Suprapubic skin (tissue), 4 donors: Measurements from ENCODE around the gene TTI1. TPM values are rescaled to one million over a fixed set of nuclear protein-coding genes. Genes with fewer than 3 reads are reported as not detected.

Experiments
- DNase-seq, 2 donors: peaks; one replicate each; pipeline ENCODE4 v3.0.0-alpha.2; 2019; ENCODE audit warnings: low spot score in 2 of 2
- H3K27ac ChIP-seq: fragments of 200-600 bp; sonication (generic); one replicate; pipeline ENCODE4 v1.5.1; 2019
- H3K27me3 ChIP-seq: fragments of 200-600 bp; sonication (generic); one replicate; pipeline ENCODE4 v1.5.1; 2019
- H3K36me3 ChIP-seq: fragments of 200-600 bp; sonication (generic); one replicate; pipeline ENCODE4 v1.5.1; 2019
- H3K4me1 ChIP-seq: fragments of 200-600 bp; sonication (generic); one replicate; pipeline ENCODE4 v1.5.1; 2019
- H3K4me3 ChIP-seq: fragments of 200-600 bp; sonication (generic); one replicate; pipeline ENCODE4 v1.5.1; 2019; ENCODE audit warnings: mild to moderate bottlenecking
- H3K9me3 ChIP-seq: fragments of 200-600 bp; sonication (generic); one replicate; pipeline ENCODE4 v1.5.1; 2019
- EP300 ChIP-seq: sonication (generic); formaldehyde crosslinking; IDR thresholded peaks from one replicate; pipeline ENCODE4 v1.6.1; 2017; ENCODE audit warnings: antibody characterized with exemption
- POLR2A ChIP-seq, 2 donors: fragments of 450-650 bp; IDR thresholded peaks; one replicate each; pipeline ENCODE4 v1.6.1; 2017; ENCODE audit warnings: antibody characterized with exemption in 2 of 2, mild to moderate bottlenecking in 2 of 2, moderate library complexity in 2 of 2
- POLR2AphosphoS5 ChIP-seq, 3 donors: sonication (generic); formaldehyde crosslinking; IDR thresholded peaks; one replicate each; pipeline ENCODE4 v1.6.1; 2017; ENCODE audit warnings: antibody characterized with exemption in 3 of 3
- WGBS: methylation state at CpG from one replicate; pipeline ENCODE4 v1.1.5; 2018; 5-methylcytosine and 5-hydroxymethylcytosine counted together
- total RNA-seq, 4 donors: library from RNA; depleted of rRNA; stranded (reverse); fragments of >200 nt; gene quantifications; one replicate each; pipeline ENCODE4 v1.1.0, GENCODE V29; 2016
- TF ChIP-seq, protein P1 (sequence below), 2 donors: fragments of 200-600 bp in 1 of 2; fragments of 450-650 bp in 1 of 2; sonication (generic) in 1 of 2; IDR thresholded peaks; one replicate each; pipeline ENCODE4 v1.5.1; 2016 to 2019; ENCODE audit warnings: antibody characterized with exemption in 2 of 2, mild to moderate bottlenecking in 1 of 2, moderate library complexity in 1 of 2

TTI1 gene
- total RNA-seq, 4 donors from 2014 or later: 11.2 to 24.7 (median 17.1) TPM

DNA sequence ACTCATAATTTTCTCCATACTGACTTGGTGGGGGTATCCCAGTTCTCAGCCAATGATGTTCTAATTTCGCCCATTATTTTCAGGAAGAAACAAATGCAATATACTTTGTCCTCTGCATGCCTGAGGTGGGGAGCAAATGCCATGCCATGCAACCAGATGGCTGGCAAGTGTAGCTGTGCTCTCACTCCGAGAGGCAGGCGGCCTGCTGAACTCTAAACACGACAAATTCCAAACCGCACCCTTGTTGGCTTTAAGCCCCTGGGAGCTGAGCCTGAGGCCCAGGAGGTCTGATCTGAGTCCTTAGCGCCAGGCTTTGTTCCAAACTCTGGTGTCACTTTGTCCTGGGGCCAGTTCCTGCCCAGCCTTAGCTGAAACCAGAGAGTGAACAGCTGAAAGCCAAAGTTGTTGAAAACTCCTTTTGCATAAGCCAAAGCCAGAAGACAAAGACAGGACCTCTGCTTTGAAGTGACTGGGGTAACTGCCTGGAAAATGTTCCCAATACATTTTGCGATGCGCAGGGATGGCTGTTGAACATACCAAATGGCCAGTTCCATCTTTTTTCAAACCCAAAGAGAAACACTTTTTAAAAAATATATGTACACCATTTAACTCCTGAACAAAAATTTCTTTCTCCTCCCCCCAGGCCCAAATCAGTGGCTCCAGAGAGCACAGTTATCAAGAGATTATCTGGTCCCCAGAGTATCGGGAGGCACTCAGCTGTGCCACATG lies 46.2 kb downstream of the TTI1 start:
- H3K36me3 ChIP-seq: peaks cover 15% of the 10 kb centered on the region
- H3K4me3 ChIP-seq: no peak overlapping the region
- WGBS: 47% methylated on average over 9 of the region's 9 CpGs
- peaks cover 25% of the 10 kb centered on the region for H3K4me1 ChIP-seq
- TF ChIP-seq POLR2A (IDR thresholded peaks at IDR 0.05) (no peak), POLR2AphosphoS5 (IDR thresholded peaks at IDR 0.05) (no peak), EP300 (no peak)
- TF ChIP-seq, protein P1, sequence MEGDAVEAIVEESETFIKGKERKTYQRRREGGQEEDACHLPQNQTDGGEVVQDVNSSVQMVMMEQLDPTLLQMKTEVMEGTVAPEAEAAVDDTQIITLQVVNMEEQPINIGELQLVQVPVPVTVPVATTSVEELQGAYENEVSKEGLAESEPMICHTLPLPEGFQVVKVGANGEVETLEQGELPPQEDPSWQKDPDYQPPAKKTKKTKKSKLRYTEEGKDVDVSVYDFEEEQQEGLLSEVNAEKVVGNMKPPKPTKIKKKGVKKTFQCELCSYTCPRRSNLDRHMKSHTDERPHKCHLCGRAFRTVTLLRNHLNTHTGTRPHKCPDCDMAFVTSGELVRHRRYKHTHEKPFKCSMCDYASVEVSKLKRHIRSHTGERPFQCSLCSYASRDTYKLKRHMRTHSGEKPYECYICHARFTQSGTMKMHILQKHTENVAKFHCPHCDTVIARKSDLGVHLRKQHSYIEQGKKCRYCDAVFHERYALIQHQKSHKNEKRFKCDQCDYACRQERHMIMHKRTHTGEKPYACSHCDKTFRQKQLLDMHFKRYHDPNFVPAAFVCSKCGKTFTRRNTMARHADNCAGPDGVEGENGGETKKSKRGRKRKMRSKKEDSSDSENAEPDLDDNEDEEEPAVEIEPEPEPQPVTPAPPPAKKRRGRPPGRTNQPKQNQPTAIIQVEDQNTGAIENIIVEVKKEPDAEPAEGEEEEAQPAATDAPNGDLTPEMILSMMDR (IDR thresholded peaks at IDR 0.05): no peak
- no peaks in the 10 kb centered on the region for H3K27me3 ChIP-seq
- peak in 1 of 2 donors; percentile 74 for DNase-seq
- no peaks in the 10 kb centered on the region for H3K9me3 ChIP-seq
- H3K27ac ChIP-seq: no peak overlapping the region

DNA sequence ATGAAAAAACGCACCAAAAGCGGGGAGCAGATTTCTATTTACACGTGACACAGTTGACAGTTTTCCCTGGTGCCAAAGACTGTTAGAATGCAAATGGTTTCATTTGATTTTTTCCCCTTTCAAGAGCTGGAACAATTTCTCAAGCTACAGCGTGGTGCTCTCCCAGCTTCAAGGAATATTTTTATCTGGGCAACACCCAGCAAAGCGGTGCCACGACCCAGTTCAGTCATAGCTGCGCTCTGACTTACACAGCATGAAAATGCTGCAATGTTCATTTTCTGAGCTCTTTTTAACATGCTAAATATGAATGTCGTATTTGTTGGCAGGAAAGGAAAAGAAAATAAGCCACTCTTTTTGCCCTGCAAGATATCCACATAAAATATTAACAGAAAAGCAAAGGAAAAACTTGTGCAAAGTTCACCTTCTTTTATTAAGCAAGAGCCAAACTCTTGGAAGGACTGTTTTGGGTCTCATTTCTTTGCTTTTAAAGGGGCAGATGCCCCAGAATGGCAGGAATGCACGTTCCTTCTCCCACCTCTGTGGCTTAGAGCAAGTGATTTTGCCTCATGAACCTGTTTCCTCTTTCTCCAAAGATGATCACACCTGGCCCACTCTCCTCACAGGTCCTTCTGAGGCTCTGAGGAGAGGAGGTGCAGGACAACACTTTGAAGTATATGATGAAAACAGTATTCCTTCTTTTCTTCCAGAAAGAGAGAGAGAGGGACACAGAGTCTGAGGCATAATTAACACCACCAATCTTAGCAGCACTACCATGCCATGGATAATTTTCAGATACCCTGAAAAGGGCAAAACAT lies 47.0 kb downstream of the TTI1 start:
- 33% methylated on average over 9 of the region's 9 CpGs for WGBS
- TF ChIP-seq, protein P1 (IDR thresholded peaks at IDR 0.05): no peak
- TF ChIP-seq EP300: no peak
- H3K9me3 ChIP-seq: no peaks in the 10 kb centered on the region
- H3K4me3 ChIP-seq: no peak overlapping the region
- H3K27me3 ChIP-seq: no peaks in the 10 kb centered on the region
- DNase-seq: no peak
- H3K4me1 ChIP-seq: peaks cover 25% of the 10 kb centered on the region
- peaks cover 16% of the 10 kb centered on the region for H3K36me3 ChIP-seq
- no peak overlapping the region for H3K27ac ChIP-seq

DNA sequence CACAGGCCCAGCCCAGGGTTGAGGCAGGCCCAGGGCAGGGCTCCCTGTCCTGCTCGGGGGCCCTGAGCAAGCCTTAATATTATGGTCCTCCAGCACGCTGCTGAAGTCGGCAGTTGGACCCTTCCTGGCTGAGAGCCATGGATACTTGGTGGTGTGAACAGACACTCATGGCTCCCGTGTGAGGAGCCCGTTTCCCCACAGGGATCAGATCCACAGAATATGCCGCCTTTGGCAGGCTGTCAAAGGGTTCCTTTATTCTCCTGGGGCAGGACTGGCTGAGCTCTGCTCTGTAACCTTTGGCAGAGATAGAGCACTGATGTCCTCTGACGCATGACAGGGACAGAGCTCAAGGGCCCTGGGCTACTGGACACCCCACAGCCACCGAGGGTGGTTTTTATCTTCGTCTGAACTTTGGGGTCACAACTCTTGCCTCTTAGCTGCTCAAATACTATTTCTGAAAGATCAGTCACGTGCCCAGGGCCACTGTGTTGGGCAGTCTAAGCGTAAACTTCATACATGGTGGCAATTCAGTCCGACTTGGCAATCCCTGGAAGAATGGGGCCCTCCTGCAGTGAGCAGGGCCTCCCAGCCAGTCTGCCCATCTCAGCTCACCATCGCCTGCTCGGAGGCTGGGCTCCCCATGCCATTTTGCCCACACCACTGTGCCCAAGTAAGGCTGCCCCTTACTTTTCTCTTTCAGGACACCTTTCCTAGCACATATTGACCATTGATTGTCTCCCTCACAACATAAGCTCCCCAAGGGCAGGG lies 49.1 kb downstream of the TTI1 start:
- Histone ChIP-seq H3K36me3 (peaks cover 20% of the 10 kb centered on the region), H3K4me1 (peaks cover 25% of the 10 kb centered on the region), H3K9me3 (no peaks in the 10 kb centered on the region), H3K27ac (no peak overlapping the region), H3K27me3 (no peaks in the 10 kb centered on the region), H3K4me3 (no peak overlapping the region)
- WGBS: 81% methylated on average over 8 of the region's 14 CpGs
- no peak for DNase-seq
- TF ChIP-seq POLR2AphosphoS5 (IDR thresholded peaks at IDR 0.05) (no peak), POLR2A (IDR thresholded peaks at IDR 0.05) (no peak), EP300 (no peak)
- TF ChIP-seq, protein P1 (IDR thresholded peaks at IDR 0.05): no peak

DNA sequence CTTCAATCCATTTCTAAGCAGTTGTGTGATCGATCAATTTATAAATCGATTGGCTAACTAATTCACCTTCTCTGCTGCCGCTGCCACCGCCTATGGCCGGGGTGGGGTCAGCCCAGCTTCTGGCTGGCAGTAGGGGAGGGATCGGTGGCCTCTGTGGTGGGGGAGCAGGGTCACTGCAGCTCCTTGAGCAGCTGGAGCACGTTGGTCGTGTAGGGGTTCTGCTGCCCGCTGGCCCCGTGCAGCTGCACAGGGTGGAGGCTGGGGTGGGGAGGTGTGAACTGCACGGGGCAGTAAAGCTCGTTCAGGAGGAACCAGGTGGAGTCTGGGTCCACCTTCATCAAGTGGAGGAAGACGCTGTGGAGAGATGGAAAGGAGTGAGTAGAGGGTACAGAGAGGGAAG lies 50.0 kb downstream of the TTI1 start:
- DNase-seq: no peak
- no peak overlapping the region for H3K4me3 ChIP-seq
- H3K27ac ChIP-seq: no peak overlapping the region
- WGBS: 93% methylated on average over 13 of the region's 13 CpGs
- peaks cover 25% of the 10 kb centered on the region for H3K4me1 ChIP-seq
- H3K27me3 ChIP-seq: no peaks in the 10 kb centered on the region
- no peaks in the 10 kb centered on the region for H3K9me3 ChIP-seq
- TF ChIP-seq EP300 (no peak), POLR2AphosphoS5 (IDR thresholded peaks at IDR 0.05) (no peak), POLR2A (IDR thresholded peaks at IDR 0.05) (no peak)
- TF ChIP-seq, protein P1 (IDR thresholded peaks at IDR 0.05): no peak
- H3K36me3 ChIP-seq: peaks cover 20% of the 10 kb centered on the region
